GM21737 (cell line): ENCODE measurements around the gene PTPRN2.
"Not testable (repeated sequence)": the region's sequence is repeated elsewhere in the genome, so short reads cannot be mapped to it uniquely, and the experiment has no call there.

Experiments
- ATAC-seq: cut with Tn5 transposase; IDR thresholded peaks from one replicate; pipeline ENCODE4 v1.9.1; 2021; ENCODE audit warnings: mild to moderate bottlenecking, moderate library complexity; ENCODE audit not compliant: unreplicated experiment

PTPRN2 gene

GRCh38 chr7:158447151-158447505 is 140.5 kb downstream of the PTPRN2 start:
- ATAC-seq: no peak

- no peak for ATAC-seq
Observed at GRCh38 chr7:158446706-158447105, 140.9 kb downstream of the PTPRN2 start.

GRCh38 chr7:158446281-158446680 is 141.3 kb downstream of the PTPRN2 start:
- ATAC-seq: no peak

GRCh38 chr7:158445421-158446175 is 142.0 kb downstream of the PTPRN2 start:
- ATAC-seq: no peak

- ATAC-seq: no peak
Observed at GRCh38 chr7:158444501-158445420, 142.9 kb downstream of the PTPRN2 start.

- no peak for ATAC-seq
Observed at GRCh38 chr7:158443688-158444483, 143.7 kb downstream of the PTPRN2 start.

- no peak for ATAC-seq
Observed at GRCh38 chr7:158443014-158443687, 144.5 kb downstream of the PTPRN2 start.

- ATAC-seq: no peak
Observed at GRCh38 chr7:158442260-158442659, 145.4 kb downstream of the PTPRN2 start.

GRCh38 chr7:158439035-158439434 is 148.6 kb downstream of the PTPRN2 start:
- no peak for ATAC-seq

- no peak for ATAC-seq
Observed at GRCh38 chr7:158432369-158433341, 155.0 kb downstream of the PTPRN2 start.

GRCh38 chr7:158431941-158432347 is 155.7 kb downstream of the PTPRN2 start:
- ATAC-seq: no peak

- ATAC-seq: no peak
Observed at GRCh38 chr7:158431055-158431940, 156.3 kb downstream of the PTPRN2 start.

- no peak for ATAC-seq
Observed at GRCh38 chr7:158430308-158431034, 157.2 kb downstream of the PTPRN2 start.

- no peak for ATAC-seq
Observed at GRCh38 chr7:158428837-158429753, 158.5 kb downstream of the PTPRN2 start.

GRCh38 chr7:158428131-158428836 is 159.3 kb downstream of the PTPRN2 start:
- no peak for ATAC-seq

- ATAC-seq: not testable (repeated sequence)
Observed at GRCh38 chr7:158425676-158426075, 161.9 kb downstream of the PTPRN2 start.
